GM12878 (cell line): ENCODE data around the gene SERPINB6. TPM values are rescaled to one million over a fixed set of nuclear protein-coding genes. Genes with fewer than 3 reads are reported as not detected.

ENCODE experiments used
- ATF2 ChIP-seq: IDR thresholded peaks from 2 replicates; pipeline ENCODE4 v1.6.1; 2012; ENCODE audit warnings: low read length, inconsistent platforms
- BMI1 ChIP-seq: fragments of 450-650 bp; IDR thresholded peaks from 2 replicates; pipeline ENCODE4 v1.6.1; 2016; ENCODE audit warnings: mild to moderate bottlenecking, moderate library complexity, borderline replicate concordance
- CHD1 ChIP-seq: IDR thresholded peaks from 2 replicates; pipeline ENCODE4 v1.6.1; 2012; ENCODE audit warnings: low read depth, low read length, improper control_type of control experiment
- CHD4 ChIP-seq: fragments of 200-600 bp; sonication (generic); IDR thresholded peaks from 2 replicates; pipeline ENCODE4 v1.6.1; 2016; ENCODE audit warnings: mild to moderate bottlenecking
- EED ChIP-seq: sonication (generic); IDR thresholded peaks from 2 replicates; pipeline ENCODE4 v1.6.1; 2016; ENCODE audit warnings: antibody characterized with exemption, low read depth
- EGR1 ChIP-seq, 2 experiments: IDR thresholded peaks; 1 replicate in 1 of 2; 2 replicates in 1 of 2; pipeline ENCODE4 v1.6.1; 2011 to 2012; ENCODE audit warnings: low read depth in 2 of 2, low read length in 2 of 2, borderline replicate concordance in 1 of 2, mild to moderate bottlenecking in 1 of 2, moderate library complexity in 1 of 2
- ELK1 ChIP-seq: IDR thresholded peaks from 2 replicates; pipeline ENCODE4 v1.6.1; 2012; ENCODE audit warnings: low read depth, low read length, improper control_type of control experiment
- EP300 ChIP-seq, 2 experiments: fragments of 150-350 bp in 1 of 2; IDR thresholded peaks; 2 replicates each; pipeline ENCODE4 v1.6.1; 2011 to 2012; ENCODE audit warnings: low read depth in 2 of 2, low read length in 2 of 2, borderline replicate concordance in 1 of 2, improper control_type of control experiment in 1 of 2, inconsistent platforms in 1 of 2; ENCODE audit not compliant: control insufficient read depth in 1 of 2
- HDAC2 ChIP-seq: fragments of 200-600 bp; sonication (generic); IDR thresholded peaks from 2 replicates; pipeline ENCODE4 v1.6.1; 2017
- IKZF2 ChIP-seq, 2 experiments: fragments of 450-650 bp; IDR thresholded peaks; 2 replicates each; pipeline ENCODE4 v1.6.1; 2017; ENCODE audit warnings: mild to moderate bottlenecking in 2 of 2, moderate library complexity in 2 of 2
- NKRF ChIP-seq: fragments of 450-650 bp; conservative IDR thresholded peaks from 2 replicates; pipeline ENCODE4 v1.6.1; 2017; ENCODE audit warnings: mild to moderate bottlenecking, moderate library complexity
- NR2C1 ChIP-seq: fragments of 450-650 bp; IDR thresholded peaks from 2 replicates; pipeline ENCODE4 v1.6.1; 2017; ENCODE audit warnings: antibody characterized with exemption, mild to moderate bottlenecking, moderate library complexity
- POLR2AphosphoS5 ChIP-seq: IDR thresholded peaks from 2 replicates; pipeline ENCODE4 v1.6.1; 2011; ENCODE audit warnings: mild to moderate bottlenecking, low read length, inconsistent platforms
- RAD51 ChIP-seq: fragments of 450-650 bp; IDR thresholded peaks from 2 replicates; pipeline ENCODE4 v1.6.1; 2016; ENCODE audit warnings: moderate library complexity, mild to moderate bottlenecking, inconsistent platforms
- RCOR1 ChIP-seq: conservative IDR thresholded peaks from 2 replicates; pipeline ENCODE4 v1.6.1; 2012; ENCODE audit warnings: low read depth, low read length, improper control_type of control experiment
- RUNX3 ChIP-seq: IDR thresholded peaks from 2 replicates; pipeline ENCODE4 v1.6.1; 2012; ENCODE audit warnings: low read length, inconsistent platforms
- SIX5 ChIP-seq: IDR thresholded peaks from 2 replicates; pipeline ENCODE4 v1.6.1; 2011; ENCODE audit warnings: mild to moderate bottlenecking, low read depth, low read length, moderate library complexity; ENCODE audit not compliant: severe bottlenecking
- SP1 ChIP-seq: IDR thresholded peaks from one replicate; pipeline ENCODE4 v1.6.1; 2011; ENCODE audit warnings: low read depth, low read length
- SUPT20H ChIP-seq: IDR thresholded peaks from 2 replicates; pipeline ENCODE4 v1.6.1; 2011; ENCODE audit warnings: low read depth, mild to moderate bottlenecking, low read length, moderate library complexity, borderline replicate concordance; ENCODE audit not compliant: control insufficient read depth
- TCF12 ChIP-seq: IDR thresholded peaks from 2 replicates; pipeline ENCODE4 v1.6.1; 2011; ENCODE audit warnings: low read depth, mild to moderate bottlenecking, low read length
- ZBED1 ChIP-seq: IDR thresholded peaks from 2 replicates; pipeline ENCODE4 v1.6.1; 2016; ENCODE audit warnings: borderline replicate concordance
- ZNF687 ChIP-seq: fragments of 450-650 bp; IDR thresholded peaks from 2 replicates; pipeline ENCODE4 v1.6.1; 2017; ENCODE audit warnings: mild to moderate bottlenecking, moderate library complexity
- ZSCAN29 ChIP-seq: fragments of 450-650 bp; IDR thresholded peaks from 2 replicates; pipeline ENCODE4 v1.6.1; 2017; ENCODE audit warnings: mild to moderate bottlenecking, moderate library complexity
- polyA plus RNA-seq, 11 experiments: library from polyadenylated mRNA; depleted of rRNA in 4 of 11; unstranded in 6 of 11; stranded (reverse) in 5 of 11; fragments of >200 nt; fragmentation: Nextera tagmentation in 4 of 11; fragmentation: Illumina TruSeq in 1 of 11; extraction: Ambion mirVana in 4 of 11; extraction: Trizol in 1 of 11; gene quantifications; 1 replicate in 1 of 11; 2 replicates in 10 of 11; pipeline versions ENCODE4 v1.2.1 to v1.2.3, GENCODE V29; 2011 to 2016; ENCODE audit warnings: inconsistent platforms in 2 of 11, missing spikeins in 2 of 11, low read depth in 1 of 11
- total RNA-seq, 4 experiments: library from RNA; depleted of rRNA in 3 of 4; stranded (reverse); fragments of >200 nt in 3 of 4; fragmentation: Illumina TruSeq in 1 of 4; extraction: Trizol in 1 of 4; gene quantifications; 2 replicates each; pipeline versions ENCODE4 v1.2.1 to v1.2.3, GENCODE V29; 2013 to 2021

The SERPINB6 gene
- total and polyA plus RNA-seq, 10 of the 15 experiments (the other 5 are each of a cell fraction or from before 2014, with no cell fraction given), result 0.37 to 2.2 (median 0.68) TPM; not detected in 1

DNA sequence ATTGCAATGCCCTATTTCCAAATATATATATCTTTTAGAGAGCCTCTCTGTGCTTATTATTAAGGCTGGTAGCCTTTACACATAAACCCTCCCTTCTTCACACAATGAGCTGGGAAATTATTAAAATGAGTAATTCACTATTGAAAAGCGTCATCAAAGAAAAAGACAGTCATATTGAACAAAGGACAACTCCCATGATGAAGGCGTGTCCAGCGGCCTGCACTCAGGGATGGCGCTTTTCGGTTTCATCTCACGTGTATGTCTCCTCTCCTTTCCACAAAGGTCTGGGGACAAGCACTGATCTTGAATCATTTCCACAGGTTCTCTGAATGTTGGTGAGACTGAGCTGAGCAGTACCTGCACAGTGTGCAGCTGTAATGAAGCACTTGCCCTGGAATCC is 71.8 kb downstream of the SERPINB6 start (continued):
- TF ChIP-seq SIX5 (no peak), EED (peak; percentile 92), EGR1 (IDR thresholded peaks at IDR 0.05; ENCODE audit: borderline replicate concordance in 1 of 2, low read depth in 2 of 2, low read length in 2 of 2) (no peak), RUNX3 (peak; percentile 80), CHD4 (no peak), TCF12 (0 out of 2 replicates have a peak, but pooled peaks have one; percentile 27), ZSCAN29 (no peak), NKRF (no peak), HDAC2 (no peak), POLR2AphosphoS5 (0 out of 2 replicates have a peak, but pooled peaks have one; percentile 19), SUPT20H (no peak), EP300 (IDR thresholded peaks at IDR 0.05; ENCODE audit: borderline replicate concordance in 1 of 2, control insufficient read depth in 1 of 2, low read depth in 2 of 2, low read length in 2 of 2) (peak; percentile 83 to 90; a peak in 3 of 4 replicates), IKZF2 (IDR thresholded peaks at IDR 0.05) (peak; percentile 81 to 84), RAD51 (no peak), ATF2 (peak; percentile 94), ZNF687 (no peak), ELK1 (no peak), SP1 (peak; percentile 30), ZBED1 (0 out of 2 replicates have a peak, but pooled peaks have one; percentile 35), NR2C1 (no peak), BMI1 (peak; percentile 57; the same call in 1 of the 2 replicates), RCOR1 (no peak), CHD1 (no peak)
